IMR-90 (cell line): ENCODE data around the gene PDZD2. TPM values are rescaled to one million over a fixed set of nuclear protein-coding genes. Genes with fewer than 3 reads are reported as not detected.

Experiments
- ATAC-seq: fragments of 200-7000 bp; cut with Tn5 transposase; 2 replicates; pipeline ENCODE4 v1.9.1; 2020; ENCODE audit warnings: low read depth, mild to moderate bottlenecking, moderate library complexity
- BruUV-seq: library from RNA; stranded (reverse); fragments of 400-500 nt; replicated peaks from 2 replicates; lab custom pipeline; 2021; lab: Mats Ljungman, UMichigan
- CTCF ChIA-PET: fragments of 300-600 bp; formaldehyde crosslinking; extraction: SDS; loops from one replicate; lab custom pipeline; 2021; ENCODE audit warnings: antibody characterized with exemption; lab: Yijun Ruan, JAX
- POLR2A ChIA-PET: fragments of 300-600 bp; sonication (Branson Sonifier 250); formaldehyde crosslinking; loops from one replicate; lab custom pipeline; 2022; ENCODE audit warnings: antibody characterized with exemption; ENCODE audit not compliant: unreplicated experiment; lab: Charles Lee
- DNase-seq: peaks from one replicate; pipeline ENCODE4 v3.0.0; 2013
- H2AFZ ChIP-seq: replicated peaks from 2 replicates; pipeline ENCODE3; 2013; ENCODE audit warnings: low read length, mild to moderate bottlenecking; ENCODE audit not compliant: poor library complexity
- H2AK5ac ChIP-seq: 2 replicates; pipeline ENCODE4 v1.6.1; 2013; ENCODE audit warnings: low read depth, low read length, inconsistent platforms
- H2AK9ac ChIP-seq: replicated peaks from 2 replicates; pipeline ENCODE3; 2013; ENCODE audit warnings: mild to moderate bottlenecking, low read depth, low read length, moderate library complexity; ENCODE audit not compliant: poor library complexity
- H2BK120ac ChIP-seq: 2 replicates; pipeline ENCODE4 v1.6.1; 2013; ENCODE audit warnings: low read depth, low read length, inconsistent platforms
- H2BK15ac ChIP-seq: 3 replicates; pipeline ENCODE4 v1.6.1; 2013; ENCODE audit warnings: low read depth, low read length, inconsistent platforms
- H2BK20ac ChIP-seq: 2 replicates; pipeline ENCODE4 v1.6.1; 2013; ENCODE audit warnings: low read depth, mild to moderate bottlenecking, inconsistent platforms, low read length, moderate library complexity
- H2BK5ac ChIP-seq: 2 replicates; pipeline ENCODE4 v1.6.1; 2013; ENCODE audit warnings: mild to moderate bottlenecking, low read depth, low read length, inconsistent platforms; ENCODE audit not compliant: poor library complexity, severe bottlenecking
- H3K14ac ChIP-seq: replicated peaks from 2 replicates; pipeline ENCODE4 v1.6.1; 2013; ENCODE audit warnings: low read depth, low read length, inconsistent platforms
- H3K18ac ChIP-seq: 2 replicates; pipeline ENCODE4 v1.6.1; 2013; ENCODE audit warnings: low read depth, low read length, control low read depth
- H3K23ac ChIP-seq: 2 replicates; pipeline ENCODE4 v1.6.1; 2013; ENCODE audit warnings: low read depth, low read length, inconsistent platforms
- H3K27ac ChIP-seq: 2 replicates; pipeline ENCODE4 v1.5.1; 2013; ENCODE audit warnings: mild to moderate bottlenecking, control low read depth, low read length; ENCODE audit not compliant: insufficient read depth
- H3K27me3 ChIP-seq: 2 replicates; pipeline ENCODE4 v1.6.1; 2013; ENCODE audit warnings: low read length; ENCODE audit not compliant: control insufficient read depth, insufficient read depth
- H3K36me3 ChIP-seq: 2 replicates; pipeline ENCODE4 v1.6.1; 2013; ENCODE audit warnings: low read length, mixed read lengths; ENCODE audit not compliant: control insufficient read depth, insufficient read depth
- H3K4ac ChIP-seq: 2 replicates; pipeline ENCODE4 v1.6.1; 2013; ENCODE audit warnings: low read depth, low read length, inconsistent platforms
- H3K4me1 ChIP-seq: 2 replicates; pipeline ENCODE4 v1.6.1; 2013; ENCODE audit warnings: low read length, mixed read lengths; ENCODE audit not compliant: control insufficient read depth, insufficient read depth
- H3K4me2 ChIP-seq: 2 replicates; pipeline ENCODE4 v1.6.1; 2013; ENCODE audit warnings: low read depth, mild to moderate bottlenecking, control low read depth, low read length, moderate library complexity
- H3K4me3 ChIP-seq: 2 replicates; pipeline ENCODE4 v1.5.1; 2013; ENCODE audit warnings: low read depth, mild to moderate bottlenecking, control low read depth, low read length, moderate library complexity; ENCODE audit not compliant: insufficient read depth
- H3K56ac ChIP-seq: 2 replicates; pipeline ENCODE4 v1.6.1; 2013; ENCODE audit warnings: low read length, inconsistent platforms; ENCODE audit not compliant: insufficient read depth; ENCODE audit errors: extremely low read depth
- H3K79me1 ChIP-seq, 2 experiments: 2 replicates each; pipeline ENCODE4 v1.6.1; 2013; ENCODE audit warnings: low read length in 2 of 2, inconsistent platforms in 1 of 2, low read depth in 1 of 2
- H3K9ac ChIP-seq: 2 replicates; pipeline ENCODE4 v1.6.1; 2013; ENCODE audit warnings: low read depth, low read length, control low read depth
- H3K9me1 ChIP-seq: 2 replicates; pipeline ENCODE4 v1.6.1; 2013; ENCODE audit warnings: low read length, inconsistent platforms; ENCODE audit not compliant: insufficient read depth
- H3K9me3 ChIP-seq: 2 replicates; pipeline ENCODE4 v1.6.1; 2013; ENCODE audit warnings: low read length; ENCODE audit not compliant: control insufficient read depth, insufficient read depth
- H4K20me1 ChIP-seq: 2 replicates; pipeline ENCODE4 v1.6.1; 2013; ENCODE audit warnings: low read length, inconsistent platforms; ENCODE audit not compliant: insufficient read depth
- H4K5ac ChIP-seq: 2 replicates; pipeline ENCODE4 v1.6.1; 2013; ENCODE audit warnings: mild to moderate bottlenecking, low read depth, low read length, control low read depth
- H4K8ac ChIP-seq, 2 experiments: 2 replicates each; pipeline ENCODE4 v1.6.1; 2013; ENCODE audit warnings: low read depth in 2 of 2, low read length in 2 of 2, control low read depth in 1 of 2, inconsistent platforms in 1 of 2
- H4K91ac ChIP-seq: 2 replicates; pipeline ENCODE4 v1.6.1; 2013; ENCODE audit warnings: low read depth, low read length, inconsistent platforms; ENCODE audit not compliant: insufficient read depth
- CHD1 ChIP-seq: IDR thresholded peaks from 2 replicates; pipeline ENCODE4 v1.6.1; 2012; ENCODE audit warnings: low read depth, low read length, improper control_type of control experiment
- MAZ ChIP-seq: IDR thresholded peaks from 2 replicates; pipeline ENCODE4 v1.6.1; 2012; ENCODE audit warnings: low read depth, mild to moderate bottlenecking, low read length, improper control_type of control experiment, moderate library complexity, borderline replicate concordance
- NFE2L2 ChIP-seq: fragments of 150-350 bp; IDR thresholded peaks from 2 replicates; pipeline ENCODE4 v1.6.1; 2016; ENCODE audit warnings: low read depth, mild to moderate bottlenecking, low read length
- POLR2A ChIP-seq: IDR thresholded peaks from 2 replicates; pipeline ENCODE4 v1.6.1; 2012; ENCODE audit warnings: mild to moderate bottlenecking, low read depth, low read length
- USF2 ChIP-seq: fragments of 150-350 bp; IDR thresholded peaks from 2 replicates; pipeline ENCODE4 v1.6.1; 2017; ENCODE audit warnings: mild to moderate bottlenecking, antibody characterized with exemption, low read length, low read depth
- WGBS, 2 experiments: methylation state at CpG; one replicate each; pipeline versions ENCODE4 v1.1.5 to v1.1.7; 2013; ENCODE audit warnings: missing lambda C conversion rate in 2 of 2; ENCODE audit not compliant: insufficient read length in 1 of 2; ENCODE audit errors: extremely low coverage in 2 of 2; 5-methylcytosine and 5-hydroxymethylcytosine counted together
- dilution Hi-C: fragments of 300-500 bp; cut with HindIII; formaldehyde crosslinking; loops from one replicate; pipeline ENCODE4 v1.14.3; 2018; ENCODE audit warnings: low sequenced_read_pairs; ENCODE audit not compliant: unreplicated experiment
- in situ Hi-C: fragments of 300-500 bp; cut with MboI; formaldehyde crosslinking; loops from 3 replicates; pipeline ENCODE4 v1.14.3; 2019; ENCODE audit warnings: low sequenced_read_pairs, inconsistent platforms, mixed read lengths
- intact Hi-C: fragments of 100-400 bp; cut with micrococcal nuclease; formaldehyde crosslinking; loops from 2 replicates; pipeline ENCODE4 v1.10.0; 2022
- polyA plus RNA-seq, 3 experiments: library from polyadenylated mRNA; depleted of rRNA; stranded (reverse); fragments of >200 nt; gene quantifications; 2 replicates each; pipeline ENCODE4 v1.2.3, GENCODE V29; 2012; ENCODE audit warnings: low replicate concordance in 1 of 3
- total RNA-seq: library from RNA; depleted of rRNA; stranded (reverse); fragments of >200 nt; gene quantifications from 2 replicates; pipeline ENCODE4 v1.2.3, GENCODE V29; 2012

Gene PDZD2
- total and polyA plus RNA-seq, 2 of the 4 experiments (the other 2 are of a cell fraction) = under 0.01 to 0.02 TPM

- H2AK9ac ChIP-seq = no peak overlapping the region
- no peak for ATAC-seq
Observed at GRCh38 chr5:31889001-31889561, 250.2 kb downstream of the PDZD2 start.

More at GRCh38 chr5:31889001-31889561, 250.2 kb downstream of the PDZD2 start:
- H3K4me2 ChIP-seq = no peak overlapping the region
- H3K79me1 ChIP-seq = no peaks in the 10 kb centered on the region
- no peaks in the 10 kb centered on the region for H3K4me1 ChIP-seq
- no peak overlapping the region for H2BK5ac ChIP-seq
- no peak overlapping the region for H3K4me3 ChIP-seq
- ChIA-PET POLR2A (no interaction called here), CTCF (no interaction called here)
- H2BK120ac ChIP-seq = no peak overlapping the region
- no peaks in the 10 kb centered on the region for H3K9me1 ChIP-seq
- no peak overlapping the region for H3K9ac ChIP-seq
- no peak overlapping the region for H4K8ac ChIP-seq
- H4K20me1 ChIP-seq = no peaks in the 10 kb centered on the region
- H3K23ac ChIP-seq = no peak overlapping the region
- TF ChIP-seq USF2 = no peak
- TF ChIP-seq CHD1 = no peak
- no peak for TF ChIP-seq NFE2L2
- TF ChIP-seq POLR2A = no peak
- TF ChIP-seq MAZ = no peak
- no peak overlapping the region for H3K18ac ChIP-seq
- no peaks in the 10 kb centered on the region for H3K9me3 ChIP-seq
- no peak overlapping the region for H2BK15ac ChIP-seq
- H2AFZ ChIP-seq = no peak overlapping the region
- in situ Hi-C loops (no loop called here), intact Hi-C loops (no loop called here), dilution Hi-C loops (no loop called here)
- no peak overlapping the region for H3K4ac ChIP-seq
- H3K14ac ChIP-seq = no peak overlapping the region
- no peak for DNase-seq
- H3K27ac ChIP-seq = no peak overlapping the region
- H4K91ac ChIP-seq = no peak overlapping the region
- no peak overlapping the region for H3K56ac ChIP-seq
- peaks cover 37% of the 10 kb centered on the region for H3K27me3 ChIP-seq
- no TSS peak for BruUV-seq
- H3K36me3 ChIP-seq = no peaks in the 10 kb centered on the region
- H2BK20ac ChIP-seq = no peak overlapping the region
- H4K5ac ChIP-seq = no peak overlapping the region
- no peak overlapping the region for H2AK5ac ChIP-seq
- 0% methylated on average over 3 of the region's 8 CpGs; no CpG with 5 or more reads in 1 of the 2 experiments for WGBS, 2 experiments
